HG02610 (cell line): ENCODE data around the gene GRK4.

Source experiments
- ATAC-seq: cut with Tn5 transposase; IDR thresholded peaks from one replicate; pipeline ENCODE4 v1.9.1; 2021; ENCODE audit warnings: mild to moderate bottlenecking, moderate library complexity; ENCODE audit not compliant: unreplicated experiment

GRK4 gene

GRCh38 chr4:3067473-3068001 lies 104.2 kb downstream of the GRK4 start:
- no peak for ATAC-seq

DNA sequence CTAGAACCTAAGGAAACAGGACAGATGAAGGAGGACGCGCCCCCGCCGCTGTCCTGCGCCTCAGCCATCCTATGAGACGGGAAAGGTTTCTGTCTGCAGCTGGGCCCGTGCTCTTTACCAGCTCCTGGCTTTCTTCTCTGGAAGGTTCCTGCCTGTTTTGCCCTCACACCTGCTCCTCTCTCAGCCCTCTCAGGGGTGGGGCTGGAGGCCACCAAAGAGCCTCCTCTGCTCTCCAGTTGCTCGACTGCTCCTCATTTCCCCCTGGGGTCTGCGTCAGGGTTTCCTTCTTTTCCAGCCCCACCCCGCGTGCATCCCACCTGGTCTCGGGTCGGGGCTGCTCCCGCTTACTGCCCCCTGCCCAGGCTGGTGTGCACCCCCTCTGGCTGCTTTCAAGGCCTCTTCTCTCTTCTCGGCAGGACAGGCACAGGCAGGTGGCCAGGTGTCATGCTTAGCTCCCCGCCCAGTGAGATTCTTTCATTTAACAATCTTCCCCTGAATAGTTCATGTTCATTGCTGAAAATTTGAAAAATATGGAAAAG lies 106.4 kb downstream of the GRK4 start:
- no peak for ATAC-seq

DNA sequence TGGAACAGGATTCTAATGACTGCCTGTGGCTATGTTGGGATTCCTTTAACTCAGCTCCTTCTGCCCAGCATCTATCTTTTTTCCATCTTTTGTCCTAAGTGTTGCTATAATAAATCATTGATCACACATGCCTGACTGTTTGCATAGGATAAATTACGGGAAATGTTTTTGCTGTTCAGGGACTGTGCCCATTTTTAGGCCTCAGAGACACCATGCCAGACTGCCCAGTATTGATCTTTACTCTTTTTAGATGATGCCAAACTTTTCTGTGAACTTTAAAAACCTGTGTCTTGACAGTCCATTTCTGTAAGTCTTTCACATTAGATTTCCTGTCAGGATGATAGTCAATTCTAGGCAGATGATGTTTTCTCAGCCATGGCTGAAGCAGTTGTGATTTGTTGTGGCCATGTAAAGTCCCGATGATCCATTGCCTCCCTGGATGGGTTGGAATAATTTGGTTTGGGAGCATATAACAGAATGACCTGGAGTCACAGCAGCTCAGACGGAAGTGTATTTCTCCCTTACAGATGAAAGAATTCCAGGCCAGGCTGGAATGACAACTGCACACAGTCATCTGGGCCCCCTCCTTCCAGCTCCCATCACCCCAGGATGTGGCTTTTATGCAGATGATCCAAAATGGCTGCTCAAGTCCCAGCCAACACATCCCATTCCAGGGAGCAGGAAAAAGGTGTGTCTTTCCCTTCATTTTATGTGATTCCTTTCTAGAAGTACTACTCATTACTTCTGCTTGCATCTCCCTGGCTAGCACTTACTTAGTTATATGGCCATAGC lies 107.5 kb downstream of the GRK4 start:
- no peak for ATAC-seq

DNA sequence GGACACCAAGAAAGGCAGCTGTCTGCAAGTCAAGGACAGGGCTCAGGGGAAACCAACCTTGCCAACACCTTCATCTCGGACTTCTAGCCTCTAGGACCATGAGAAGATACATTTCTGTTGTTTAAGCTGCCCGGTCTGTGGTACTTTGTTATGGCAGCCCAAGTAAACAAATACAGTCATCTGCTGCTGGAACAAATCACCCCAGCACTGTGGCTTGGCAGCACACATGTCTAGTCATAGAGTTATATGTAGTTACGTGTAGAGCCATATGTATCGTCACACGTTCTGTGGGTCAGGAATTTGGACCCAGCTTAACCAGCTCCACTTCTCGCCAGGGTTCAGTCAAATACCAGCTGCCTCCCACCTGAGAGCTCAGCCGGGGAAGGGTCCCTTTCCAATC lies 108.4 kb downstream of the GRK4 start:
- ATAC-seq: no peak

GRCh38 chr4:3073158-3074077 lies 110.0 kb downstream of the GRK4 start:
- ATAC-seq: peak; percentile 26

- peak; percentile 76 for ATAC-seq
Observed at GRCh38 chr4:3074078-3074845, 110.9 kb downstream of the GRK4 start, which contains the start of the genes HTT and HTT-AS. TSS of gene HTT (plus strand) at chr4:3074681. CDS start at chr4:3074826, 145 bp downstream. TSS of gene HTT-AS (minus strand) at chr4:3074538.

DNA sequence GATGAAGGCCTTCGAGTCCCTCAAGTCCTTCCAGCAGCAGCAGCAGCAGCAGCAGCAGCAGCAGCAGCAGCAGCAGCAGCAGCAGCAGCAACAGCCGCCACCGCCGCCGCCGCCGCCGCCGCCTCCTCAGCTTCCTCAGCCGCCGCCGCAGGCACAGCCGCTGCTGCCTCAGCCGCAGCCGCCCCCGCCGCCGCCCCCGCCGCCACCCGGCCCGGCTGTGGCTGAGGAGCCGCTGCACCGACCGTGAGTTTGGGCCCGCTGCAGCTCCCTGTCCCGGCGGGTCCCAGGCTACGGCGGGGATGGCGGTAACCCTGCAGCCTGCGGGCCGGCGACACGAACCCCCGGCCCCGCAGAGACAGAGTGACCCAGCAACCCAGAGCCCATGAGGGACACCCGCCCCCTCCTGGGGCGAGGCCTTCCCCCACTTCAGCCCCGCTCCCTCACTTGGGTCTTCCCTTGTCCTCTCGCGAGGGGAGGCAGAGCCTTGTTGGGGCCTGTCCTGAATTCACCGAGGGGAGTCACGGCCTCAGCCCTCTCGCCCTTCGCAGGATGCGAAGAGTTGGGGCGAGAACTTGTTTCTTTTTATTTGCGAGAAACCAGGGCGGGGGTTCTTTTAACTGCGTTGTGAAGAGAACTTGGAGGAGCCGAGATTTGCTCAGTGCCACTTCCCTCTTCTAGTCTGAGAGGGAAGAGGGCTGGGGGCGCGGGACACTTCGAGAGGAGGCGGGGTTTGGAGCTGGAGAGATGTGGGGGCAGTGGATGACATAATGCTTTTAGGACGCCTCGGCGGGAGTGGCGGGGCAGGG lies 111.7 kb downstream of the GRK4 start:
- ATAC-seq: no peak

DNA sequence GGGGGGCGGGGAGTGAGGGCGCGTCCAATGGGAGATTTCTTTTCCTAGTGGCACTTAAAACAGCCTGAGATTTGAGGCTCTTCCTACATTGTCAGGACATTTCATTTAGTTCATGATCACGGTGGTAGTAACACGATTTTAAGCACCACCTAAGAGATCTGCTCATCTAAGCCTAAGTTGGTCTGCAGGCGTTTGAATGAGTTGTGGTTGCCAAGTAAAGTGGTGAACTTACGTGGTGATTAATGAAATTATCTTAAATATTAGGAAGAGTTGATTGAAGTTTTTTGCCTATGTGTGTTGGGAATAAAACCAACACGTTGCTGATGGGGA lies 112.2 kb downstream of the GRK4 start:
- ATAC-seq: no peak

GRCh38 chr4:3077796-3078195 lies 114.4 kb downstream of the GRK4 start:
- ATAC-seq: peak; percentile 34

DNA sequence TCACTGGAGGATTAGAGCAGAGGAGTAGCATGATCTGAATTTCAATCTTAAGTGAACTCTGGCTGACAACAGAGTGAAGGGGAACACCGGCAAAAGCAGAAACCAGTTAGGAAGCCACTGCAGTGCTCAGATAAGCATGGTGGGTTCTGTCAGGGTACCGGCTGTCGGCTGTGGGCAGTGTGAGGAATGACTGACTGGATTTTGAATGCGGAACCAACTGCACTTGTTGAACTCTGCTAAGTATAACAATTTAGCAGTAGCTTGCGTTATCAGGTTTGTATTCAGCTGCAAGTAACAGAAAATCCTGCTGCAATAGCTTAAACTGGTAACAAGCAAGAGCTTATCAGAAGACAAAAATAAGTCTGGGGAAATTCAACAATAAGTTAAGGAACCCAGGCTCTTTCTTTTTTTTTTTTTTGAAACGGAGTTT lies 116.3 kb downstream of the GRK4 start:
- ATAC-seq: peak; percentile 48

- ATAC-seq: no peak
Observed at GRCh38 chr4:3082925-3083515, 119.6 kb downstream of the GRK4 start.

GRCh38 chr4:3083732-3084131 lies 120.4 kb downstream of the GRK4 start:
- ATAC-seq: no peak

DNA sequence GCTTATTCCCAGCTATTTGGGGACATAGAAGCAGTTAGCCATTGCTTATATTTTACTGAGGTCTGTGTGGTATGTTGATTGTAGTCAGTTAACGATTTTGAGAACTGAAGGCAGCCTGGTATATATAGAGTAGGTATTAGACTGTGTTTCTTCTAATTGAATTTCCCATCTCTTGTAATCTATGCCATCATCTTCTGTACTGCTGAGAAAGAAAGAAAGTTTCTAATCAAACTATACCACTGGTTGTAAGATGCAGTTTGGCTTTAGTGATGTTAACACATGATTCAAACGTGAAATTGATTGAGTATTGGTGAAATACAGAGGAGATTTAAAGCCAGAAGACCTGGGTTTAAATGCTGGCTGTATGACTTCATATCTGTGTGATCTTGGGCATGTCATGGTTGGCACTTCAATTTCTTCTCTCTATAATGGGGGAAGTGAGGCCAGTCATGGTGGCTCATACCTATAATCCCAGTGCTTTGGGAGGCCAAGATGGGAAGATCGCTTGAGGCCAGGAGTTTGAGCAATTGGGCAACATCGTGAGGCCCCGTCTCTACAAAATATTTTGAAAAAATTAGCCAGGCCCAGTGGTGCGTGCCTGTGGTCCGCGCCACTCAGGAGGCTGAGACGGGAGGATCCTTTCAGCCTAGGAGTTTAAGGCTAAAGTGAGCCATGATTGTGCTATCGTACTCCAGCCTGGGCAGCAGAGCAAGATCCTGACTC lies 122.7 kb downstream of the GRK4 start:
- no peak for ATAC-seq

- no peak for ATAC-seq
Observed at GRCh38 chr4:3087115-3087797, 123.9 kb downstream of the GRK4 start.
